ENCODE data around the gene XDH. TPM values are rescaled to one million over a fixed set of nuclear protein-coding genes. Genes with fewer than 3 reads are reported as not detected.

XDH gene
- total RNA-seq (2014; rRNA removed; shearing (Covaris generic)), result 1.6 and 4.3 TPM in 2 replicates

GRCh38 chr2:31414601-31415241 lies at the start of gene XDH:
Gene XDH, minus strand, starts transcription at chr2:31414742. Its CDS starts 76 bp downstream, at chr2:31414666.

Other genes with a start within 250 kb of the XDH start
- gene CAPN14, start 197.2 kb downstream of the XDH start, total RNA-seq (2014; rRNA removed; shearing (Covaris generic)), result 0.88 and 0.98 TPM in 2 replicates
- gene EHD3, start 180.6 kb downstream of the XDH start, total RNA-seq (2014; rRNA removed; shearing (Covaris generic)), result 22.9 and 23.2 TPM in 2 replicates
- not detected in 2 replicates for gene SRD5A2, start 166.2 kb upstream of the XDH start, total RNA-seq (2014; rRNA removed; shearing (Covaris generic))

All from A375 (cell line).